ENCODE measurements around the gene KAT6B.
"Not testable (repeated sequence)": the region's sequence is repeated elsewhere in the genome, so short reads cannot be mapped to it uniquely, and the experiment has no call there.

KAT6B gene

GRCh38 chr10:74890460-74890859 is 64.1 kb downstream of the KAT6B start:
- no peak for DNase-seq (ENCODE audit: low spot score)

- DNase-seq (ENCODE audit: low spot score), result no peak
Observed at GRCh38 chr10:74891053-74891452, 64.7 kb downstream of the KAT6B start.

- no peak for DNase-seq (ENCODE audit: low spot score)
Observed at GRCh38 chr10:74892839-74893238, 66.4 kb downstream of the KAT6B start.

- DNase-seq (ENCODE audit: low spot score), result not testable (repeated sequence)
Observed at GRCh38 chr10:74893329-74893728, 66.9 kb downstream of the KAT6B start.

GRCh38 chr10:74896788-74897527 is 70.6 kb downstream of the KAT6B start:
- DNase-seq (ENCODE audit: low spot score), result no peak

GRCh38 chr10:74898201-74898976 is 72.0 kb downstream of the KAT6B start:
- DNase-seq (ENCODE audit: low spot score), result no peak

GRCh38 chr10:74900297-74900696 is 73.9 kb downstream of the KAT6B start:
- no peak for DNase-seq (ENCODE audit: low spot score)

- DNase-seq (ENCODE audit: low spot score), result no peak
Observed at GRCh38 chr10:74901301-74901700, 74.9 kb downstream of the KAT6B start.

GRCh38 chr10:74901867-74902450 is 75.6 kb downstream of the KAT6B start:
- no peak for DNase-seq (ENCODE audit: low spot score)

- no peak for DNase-seq (ENCODE audit: low spot score)
Observed at GRCh38 chr10:74903491-74903890, 77.1 kb downstream of the KAT6B start.

GRCh38 chr10:74906611-74907198 is 80.3 kb downstream of the KAT6B start:
- no peak for DNase-seq (ENCODE audit: low spot score)

- no peak for DNase-seq (ENCODE audit: low spot score)
Observed at GRCh38 chr10:74909670-74910069, 83.3 kb downstream of the KAT6B start.

- DNase-seq (ENCODE audit: low spot score), result no peak
Observed at GRCh38 chr10:74910241-74910975, 84.0 kb downstream of the KAT6B start.

GRCh38 chr10:74910976-74911350 is 84.6 kb downstream of the KAT6B start:
- DNase-seq (ENCODE audit: low spot score), result no peak

- no peak for DNase-seq (ENCODE audit: low spot score)
Observed at GRCh38 chr10:74912182-74912581, 85.8 kb downstream of the KAT6B start.

GRCh38 chr10:74912682-74913081 is 86.3 kb downstream of the KAT6B start:
- DNase-seq (ENCODE audit: low spot score), result no peak

GRCh38 chr10:74913377-74913979 is 87.1 kb downstream of the KAT6B start:
- no peak for DNase-seq (ENCODE audit: low spot score)

GRCh38 chr10:74916283-74916682 is 89.9 kb downstream of the KAT6B start:
- DNase-seq (ENCODE audit: low spot score), result no peak

GRCh38 chr10:74917481-74918077 is 91.2 kb downstream of the KAT6B start:
- no peak for DNase-seq (ENCODE audit: low spot score)

- DNase-seq (ENCODE audit: low spot score), result no peak
Observed at GRCh38 chr10:74919671-74920070, 93.3 kb downstream of the KAT6B start.

- not testable (repeated sequence) for DNase-seq (ENCODE audit: low spot score)
Observed at GRCh38 chr10:74921070-74921469, 94.7 kb downstream of the KAT6B start.
